GM08714 (cell line): ENCODE measurements around the gene NXNL2.

Experiments used
- H3K4me3 ChIP-seq: fragments of 200-500 bp; sonication (Bioruptor generic); 2 replicates; pipeline ENCODE4 v1.5.1; 2014; ENCODE audit warnings: mild to moderate bottlenecking, low read length, inconsistent platforms
- ZNF274 ChIP-seq: IDR thresholded peaks from 2 replicates; pipeline ENCODE4 v1.6.1; 2012; ENCODE audit warnings: mild to moderate bottlenecking, low read depth, low read length

NXNL2 gene

DNA sequence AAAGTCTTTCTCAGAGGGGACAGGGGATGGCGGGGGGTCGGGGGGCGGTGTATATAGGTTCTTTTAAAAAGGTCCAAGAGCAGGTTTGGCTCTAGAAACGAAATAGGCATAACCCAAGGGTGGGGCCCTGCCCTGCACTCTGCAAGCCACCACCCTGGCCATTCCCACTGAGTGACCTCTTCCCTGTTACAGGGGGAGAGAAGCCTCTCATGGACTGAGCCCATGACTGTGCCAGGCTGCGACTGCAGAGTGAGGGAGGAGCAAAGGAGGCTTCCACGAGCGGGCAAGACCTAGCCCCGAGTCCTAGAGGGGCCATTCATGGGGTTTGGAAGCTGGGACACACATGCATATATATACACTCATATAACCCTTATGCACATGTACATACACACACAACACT lies 10.1 kb upstream of the NXNL2 start:
- no peak overlapping the region for H3K4me3 ChIP-seq
- TF ChIP-seq ZNF274 = no peak

GRCh38 chr9:88527618-88528017 lies 7.4 kb upstream of the NXNL2 start:
- TF ChIP-seq ZNF274 = no peak
- H3K4me3 ChIP-seq = no peak overlapping the region

DNA sequence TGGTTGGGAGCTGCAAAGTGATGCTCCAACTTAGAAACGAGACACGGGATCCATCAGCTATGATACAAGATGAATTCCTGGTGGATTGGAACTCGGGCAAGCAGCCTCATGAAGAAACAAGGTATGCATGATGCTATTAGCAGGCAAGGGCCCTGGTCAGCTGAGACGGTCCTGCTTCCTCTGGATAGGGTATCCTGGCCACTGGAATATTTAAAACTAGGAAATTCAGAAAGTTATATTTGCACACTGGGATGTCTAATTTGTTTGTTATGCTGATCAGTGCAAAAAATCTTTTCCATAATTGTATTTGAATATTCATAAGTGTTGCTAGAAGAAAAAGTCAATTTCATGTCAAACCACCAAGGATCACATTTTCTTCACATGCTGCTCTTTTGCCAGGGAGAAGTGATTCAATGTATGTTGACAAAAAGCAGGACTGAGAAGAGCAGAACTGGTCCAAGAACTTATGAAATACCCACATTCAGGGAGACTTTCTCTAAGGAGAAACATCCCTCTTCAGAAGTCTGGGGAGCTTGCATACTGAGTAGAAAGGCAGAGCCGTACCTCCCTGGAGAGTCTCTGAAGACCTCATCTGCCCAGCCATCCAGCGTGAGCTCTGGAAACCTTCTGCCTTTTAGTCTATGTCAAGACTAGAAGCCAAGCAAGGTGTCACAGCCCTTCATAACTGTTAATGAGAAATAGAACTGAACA lies 6.7 kb upstream of the NXNL2 start:
- no peak overlapping the region for H3K4me3 ChIP-seq
- no peak for TF ChIP-seq ZNF274

DNA sequence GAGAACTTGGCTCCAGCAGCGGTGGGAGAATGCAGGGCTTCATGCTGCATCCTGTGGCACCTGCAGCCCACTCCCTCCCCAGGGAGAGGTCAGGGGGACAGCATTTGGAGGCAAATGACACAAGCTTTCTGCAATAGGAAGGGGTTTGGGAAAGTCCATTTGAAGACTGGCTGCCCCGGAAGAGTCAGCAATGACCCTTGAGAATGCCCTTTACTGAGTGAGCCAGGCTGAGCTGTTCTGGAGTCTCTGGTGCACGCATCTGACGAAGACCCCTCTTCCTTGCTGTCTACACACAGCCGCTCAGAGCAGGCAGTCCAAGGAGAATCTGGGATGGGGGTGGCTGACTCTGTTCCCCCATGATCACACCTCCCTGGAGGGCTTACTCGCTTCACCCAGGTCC lies 5.5 kb upstream of the NXNL2 start:
- TF ChIP-seq ZNF274 = no peak
- no peak overlapping the region for H3K4me3 ChIP-seq

DNA sequence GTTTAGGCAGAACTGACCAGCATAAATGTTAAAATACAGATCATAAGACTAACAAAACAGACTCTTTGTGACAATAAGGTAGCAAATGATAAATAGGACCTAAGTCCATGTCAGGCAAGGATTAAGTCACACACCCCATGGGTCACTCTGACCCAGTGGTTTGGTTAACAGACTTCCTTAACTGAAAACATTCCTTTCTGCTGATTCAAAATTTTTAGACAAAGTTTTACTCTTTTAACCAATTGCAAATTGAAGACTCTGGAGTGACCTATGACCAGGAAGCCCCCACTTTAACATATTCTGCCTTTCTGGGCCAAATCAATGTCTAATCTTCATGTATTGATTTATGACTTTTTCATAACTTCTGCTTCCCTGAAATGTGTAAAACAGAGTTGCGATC lies 4.9 kb upstream of the NXNL2 start:
- TF ChIP-seq ZNF274 = no peak
- H3K4me3 ChIP-seq = no peak overlapping the region

GRCh38 chr9:88531920-88532698 lies 2.9 kb upstream of the NXNL2 start:
- no peak overlapping the region for H3K4me3 ChIP-seq
- no peak for TF ChIP-seq ZNF274

GRCh38 chr9:88533951-88534455 lies 975 bp upstream of the NXNL2 start:
- TF ChIP-seq ZNF274 = no peak
- H3K4me3 ChIP-seq = no peak overlapping the region

GRCh38 chr9:88535226-88536022 lies 446 bp downstream of the NXNL2 start:
- no peak for TF ChIP-seq ZNF274
- H3K4me3 ChIP-seq = no peak overlapping the region

- TF ChIP-seq ZNF274 = no peak
- H3K4me3 ChIP-seq = no peak overlapping the region
Observed at GRCh38 chr9:88536023-88536324, 996 bp downstream of the NXNL2 start.

GRCh38 chr9:88536951-88537760 lies 2.2 kb downstream of the NXNL2 start:
- no peak overlapping the region for H3K4me3 ChIP-seq
- TF ChIP-seq ZNF274 = no peak

DNA sequence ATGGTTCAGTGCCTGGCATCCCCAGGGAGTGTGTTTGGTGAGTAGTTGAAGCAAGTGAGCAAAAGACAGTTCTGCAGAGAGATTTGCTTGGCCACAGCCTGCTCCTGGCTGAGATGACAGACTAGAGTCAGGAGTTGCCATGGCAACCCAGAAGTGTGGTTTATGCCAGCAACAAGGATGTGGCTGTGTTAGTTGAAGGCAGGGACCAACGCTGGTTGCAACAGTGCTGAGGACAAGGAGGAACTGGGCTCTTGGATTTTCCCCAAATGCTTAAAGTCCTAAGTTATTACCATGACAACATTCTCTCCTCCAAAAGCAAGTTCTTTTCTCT lies 2.7 kb downstream of the NXNL2 start:
- no peak for TF ChIP-seq ZNF274
- H3K4me3 ChIP-seq = no peak overlapping the region

DNA sequence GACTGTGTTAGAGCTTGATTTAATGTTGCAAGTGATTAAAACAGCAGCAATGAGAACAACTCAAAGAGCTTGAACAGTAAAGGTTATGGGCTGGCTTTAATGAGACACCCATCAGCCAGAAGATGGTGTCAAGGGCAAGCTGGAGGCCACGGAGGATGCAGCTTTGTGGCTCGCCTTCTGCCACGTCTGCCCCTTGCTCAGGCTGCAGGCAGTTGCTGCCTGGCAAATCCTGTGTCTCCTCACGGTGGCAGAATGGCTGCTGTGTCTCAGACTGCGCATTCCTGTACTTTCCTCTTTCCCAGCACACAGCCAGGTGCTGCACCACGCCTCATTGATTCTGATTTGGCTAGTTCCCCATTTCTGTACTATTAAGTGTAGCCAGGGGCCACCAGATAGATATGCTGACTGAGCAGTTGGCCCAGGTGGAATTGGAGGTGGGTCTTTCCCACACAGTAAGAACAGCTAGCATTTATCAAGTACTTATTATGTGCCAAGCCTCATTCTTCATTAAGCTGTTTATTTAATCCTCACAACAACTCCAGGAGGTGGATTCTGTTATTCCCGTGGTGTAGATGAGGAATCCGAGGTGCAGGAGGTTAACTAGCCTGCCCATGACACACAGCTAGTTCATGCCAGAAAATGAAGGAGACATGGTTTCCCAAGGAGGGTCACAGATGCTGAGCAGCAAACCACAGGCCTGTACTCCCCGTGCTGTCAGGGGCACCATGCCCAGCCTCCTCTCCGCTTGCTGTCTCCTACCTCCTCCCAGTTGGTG lies 3.5 kb downstream of the NXNL2 start:
- no peak for TF ChIP-seq ZNF274
- no peak overlapping the region for H3K4me3 ChIP-seq

DNA sequence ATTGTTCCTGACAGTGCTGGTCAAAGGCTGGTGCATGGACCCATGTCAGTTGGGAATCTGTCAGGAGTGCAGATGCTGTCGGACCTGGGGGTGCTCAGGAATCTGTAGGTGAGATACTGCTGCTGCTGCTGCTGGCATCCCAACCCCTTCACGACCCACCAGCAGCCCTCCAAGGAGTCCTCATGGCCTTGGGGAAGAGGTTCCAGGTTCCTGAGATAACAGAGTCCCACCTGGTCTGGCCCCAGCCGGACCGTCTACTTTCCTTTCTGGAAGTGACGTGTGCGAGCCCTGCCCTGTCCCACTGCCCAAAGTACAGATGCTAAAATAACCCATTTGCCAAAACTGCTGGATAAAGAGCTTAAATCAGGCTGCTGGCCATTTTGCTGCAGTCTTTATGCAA lies 4.3 kb downstream of the NXNL2 start:
- no peak for TF ChIP-seq ZNF274
- H3K4me3 ChIP-seq = no peak overlapping the region
